ENCODE measurements around the gene LCP1. TPM values are rescaled to one million over a fixed set of nuclear protein-coding genes. Genes with fewer than 3 reads are reported as not detected.

The LCP1 gene
- total and polyA plus RNA-seq, 2 of the 13 experiments (the other 11 are each of a cell fraction or from before 2014, with no cell fraction given) = 1.6 TPM

DNA sequence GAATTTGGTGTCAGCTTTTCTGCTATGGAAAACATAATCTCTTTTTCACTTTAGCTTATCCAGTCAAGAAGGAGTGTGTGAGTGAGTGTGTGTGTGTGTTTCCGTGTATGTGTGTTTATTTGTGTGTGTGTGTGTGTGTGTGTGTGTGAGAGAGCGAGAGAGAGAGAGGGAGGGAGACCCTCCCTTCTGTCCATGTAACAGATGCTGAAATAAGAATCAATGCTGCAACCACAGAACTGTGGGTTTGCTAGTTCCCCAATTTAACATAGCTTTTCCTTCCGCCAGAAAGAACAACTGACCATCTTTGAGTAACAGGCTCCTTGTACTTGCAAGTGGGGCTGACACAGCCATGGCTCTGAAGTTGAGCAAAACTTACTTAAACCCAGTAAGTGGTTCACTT, 5.2 kb downstream of the LCP1 start:
- Histone ChIP-seq H3K4me1 (ENCODE audit: insufficient read depth, low read length) (no peaks in the 10 kb centered on the region), H4K20me1 (ENCODE audit: insufficient read depth, low read length) (no peaks in the 10 kb centered on the region), H2AFZ (ENCODE audit: low read length) (no peak overlapping the region), H3K4me2 (ENCODE audit: low read depth, low read length) (no peak overlapping the region), H3K27ac (ENCODE audit: extremely low read length, insufficient read depth, low read length) (no peak overlapping the region), H3K27me3 (ENCODE audit: control insufficient read depth in 1 of 2, insufficient read depth in 2 of 2, low read length in 2 of 2) (peaks cover 2 to 4% of the 10 kb centered on the region in 2 experiments; a peak in 2 of 5 replicates), H3K9me3 (ENCODE audit: low read length) (no peaks in the 10 kb centered on the region), H3K79me2 (ENCODE audit: insufficient read depth, low read length) (no peaks in the 10 kb centered on the region), H3K36me3 (replicated peaks in 1 of 2; ENCODE audit: control insufficient read depth in 1 of 2, insufficient read depth in 2 of 2, low read length in 2 of 2) (no peaks in the 10 kb centered on the region), H3K4me3 (replicated peaks in 1 of 3; ENCODE audit: insufficient read depth in 1 of 3, low read depth in 2 of 3, low read length in 3 of 3) (no peak overlapping the region), H3K9ac (ENCODE audit: insufficient read depth, low read depth, low read length) (no peak overlapping the region)
- ChIA-PET POLR2A (no interaction called here), CTCF (ENCODE audit: low intra/inter-chr PET ratio, low total read pairs) (no interaction called here)
- BruUV-seq (replicated peaks) = no TSS peak
- no peak for FAIRE-seq
- intact Hi-C loops (cut with micrococcal nuclease; ENCODE audit: unreplicated experiment) = no loop called here
- in situ Hi-C loops (cut with HindIII; ENCODE audit: extremely low pct_ligation_motif_present, low pct_unique_long_range_greater_than_20kb) = no loop called here
- no peak for ATAC-seq
- TF ChIP-seq U2AF1 (optimal IDR thresholded peaks at IDR 0.05; ENCODE audit: low read depth, low read length) (no peak), JDP2 (CRISPR knock-in tag; IDR thresholded peaks at IDR 0.05; ENCODE audit: borderline replicate concordance) (no peak), GABPB1 (CRISPR knock-in tag; IDR thresholded peaks at IDR 0.05) (no peak), ZNF33A (CRISPR knock-in tag; IDR thresholded peaks at IDR 0.05; ENCODE audit: borderline replicate concordance) (no peak), MTA3 (CRISPR knock-in tag; IDR thresholded peaks at IDR 0.05) (no peak), ISL2 (CRISPR knock-in tag; IDR thresholded peaks at IDR 0.05) (no peak), TRIM24 (CRISPR knock-in tag; IDR thresholded peaks at IDR 0.05) (no peak), HDAC6 (IDR thresholded peaks at IDR 0.05; ENCODE audit: low read depth, low read length) (no peak), HMG20A (CRISPR knock-in tag; IDR thresholded peaks at IDR 0.05; ENCODE audit: borderline replicate concordance) (no peak), ZNF251 (CRISPR knock-in tag; IDR thresholded peaks at IDR 0.05) (no peak), NRL (CRISPR knock-in tag; IDR thresholded peaks at IDR 0.05; ENCODE audit: borderline replicate concordance) (no peak), THAP11 (CRISPR knock-in tag; IDR thresholded peaks at IDR 0.05) (no peak), BATF2 (CRISPR knock-in tag; IDR thresholded peaks at IDR 0.05) (no peak), MZF1 (CRISPR knock-in tag; IDR thresholded peaks at IDR 0.05; ENCODE audit: borderline replicate concordance) (no peak)
- TF ChIP-seq, protein P1, sequence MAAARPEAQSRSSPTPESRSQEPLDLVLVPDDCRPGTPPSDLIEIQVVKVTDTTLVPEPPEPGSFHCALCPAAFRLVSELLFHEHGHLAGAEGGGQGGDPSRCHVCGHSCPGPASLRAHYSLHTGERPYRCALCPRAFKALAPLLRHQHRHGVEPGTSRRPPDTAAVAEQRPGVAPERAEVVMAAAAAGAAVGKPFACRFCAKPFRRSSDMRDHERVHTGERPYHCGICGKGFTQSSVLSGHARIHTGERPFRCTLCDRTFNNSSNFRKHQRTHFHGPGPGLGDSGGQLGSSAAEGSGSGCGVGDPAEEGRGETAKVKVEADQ (CRISPR knock-in tag; IDR thresholded peaks at IDR 0.05; ENCODE audit: borderline replicate concordance) = no peak
- TF ChIP-seq, protein P2, sequence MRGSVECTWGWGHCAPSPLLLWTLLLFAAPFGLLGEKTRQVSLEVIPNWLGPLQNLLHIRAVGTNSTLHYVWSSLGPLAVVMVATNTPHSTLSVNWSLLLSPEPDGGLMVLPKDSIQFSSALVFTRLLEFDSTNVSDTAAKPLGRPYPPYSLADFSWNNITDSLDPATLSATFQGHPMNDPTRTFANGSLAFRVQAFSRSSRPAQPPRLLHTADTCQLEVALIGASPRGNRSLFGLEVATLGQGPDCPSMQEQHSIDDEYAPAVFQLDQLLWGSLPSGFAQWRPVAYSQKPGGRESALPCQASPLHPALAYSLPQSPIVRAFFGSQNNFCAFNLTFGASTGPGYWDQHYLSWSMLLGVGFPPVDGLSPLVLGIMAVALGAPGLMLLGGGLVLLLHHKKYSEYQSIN (CRISPR knock-in tag; IDR thresholded peaks at IDR 0.05; ENCODE audit: borderline replicate concordance) = no peak
- WGBS (ENCODE audit: low lambda C conversion rate) = 52% methylated on average over 3 of the region's 3 CpGs
- DNase-seq (ENCODE audit: low spot score) = no peak
